GM18858 (cell line): ENCODE measurements around the gene TFPI.
"Not testable (repeated sequence)": the region's sequence is repeated elsewhere in the genome, so short reads cannot be mapped to it uniquely, and the experiment has no call there.

ENCODE experiments used
- ATAC-seq: cut with Tn5 transposase; IDR thresholded peaks from one replicate; pipeline ENCODE4 v1.9.1; 2021; ENCODE audit not compliant: unreplicated experiment

The TFPI gene

GRCh38 chr2:187554011-187554703 is at the start of gene TFPI:
Gene TFPI, minus strand, starts transcription at chr2:187554435. Its CDS starts 50,667 bp downstream, at chr2:187503768.
- ATAC-seq: no peak

GRCh38 chr2:187594801-187595200 is 40.6 kb upstream of the TFPI start:
- ATAC-seq: no peak

- no peak for ATAC-seq
These were observed 39.5 kb upstream of the TFPI start for GRCh38 chr2:187593697-187594096.

GRCh38 chr2:187593098-187593497 is 38.9 kb upstream of the TFPI start:
- ATAC-seq: no peak

GRCh38 chr2:187590175-187590574 is 35.9 kb upstream of the TFPI start:
- ATAC-seq: no peak

GRCh38 chr2:187586011-187586641 is 31.9 kb upstream of the TFPI start:
- peak; percentile 77 for ATAC-seq

- ATAC-seq: peak; percentile 46
These were observed 27.1 kb upstream of the TFPI start for GRCh38 chr2:187581125-187581896.

- no peak for ATAC-seq
These were observed 26.4 kb upstream of the TFPI start for GRCh38 chr2:187580462-187581124.

GRCh38 chr2:187577310-187577709 is 23.1 kb upstream of the TFPI start:
- no peak for ATAC-seq

- ATAC-seq: no peak
These were observed 22.7 kb upstream of the TFPI start for GRCh38 chr2:187576906-187577305.

- ATAC-seq: no peak
These were observed 21.5 kb upstream of the TFPI start for GRCh38 chr2:187575751-187576067.

GRCh38 chr2:187574969-187575750 is 20.9 kb upstream of the TFPI start:
- no peak for ATAC-seq

GRCh38 chr2:187573722-187574121 is 19.5 kb upstream of the TFPI start:
- ATAC-seq: no peak

GRCh38 chr2:187571996-187572395 is 17.8 kb upstream of the TFPI start:
- not testable (repeated sequence) for ATAC-seq

- no peak for ATAC-seq
These were observed 15.3 kb upstream of the TFPI start for GRCh38 chr2:187569571-187569970.

GRCh38 chr2:187569042-187569441 is 14.8 kb upstream of the TFPI start:
- ATAC-seq: no peak

- ATAC-seq: no peak
These were observed 12.9 kb upstream of the TFPI start for GRCh38 chr2:187567126-187567525.

- no peak for ATAC-seq
These were observed 12.5 kb upstream of the TFPI start for GRCh38 chr2:187566712-187567111.

- no peak for ATAC-seq
These were observed 12.0 kb upstream of the TFPI start for GRCh38 chr2:187566266-187566665.

GRCh38 chr2:187565618-187566017 is 11.4 kb upstream of the TFPI start:
- ATAC-seq: not testable (repeated sequence)

GRCh38 chr2:187556493-187556892 is 2.3 kb upstream of the TFPI start:
- ATAC-seq: not testable (repeated sequence)
